K562 (cell line): ENCODE data around the gene PRKAA1. TPM values are rescaled to one million over a fixed set of nuclear protein-coding genes. Genes with fewer than 3 reads are reported as not detected.
A peak's percentile ranks its signal among the peaks of the same experiment; 100 is the strongest.

Experiments used
- BDP1 ChIP-seq: IDR thresholded peaks from 3 replicates; pipeline ENCODE4 v1.6.1; 2011; ENCODE audit not compliant: insufficient read length, insufficient read depth
- CBFA2T2 ChIP-seq: fragments of 450-650 bp; conservative IDR thresholded peaks from 2 replicates; pipeline ENCODE4 v1.6.1; 2017; ENCODE audit warnings: mild to moderate bottlenecking
- CGGBP1 ChIP-seq: fragments of 250-450 bp; sonication (Bioruptor Pico); IDR thresholded peaks from 2 replicates; pipeline ENCODE4 v1.9.0; 2021; ENCODE audit warnings: mild to moderate bottlenecking
- E2F5 ChIP-seq: sonication (generic); formaldehyde crosslinking; IDR thresholded peaks from 2 replicates; pipeline ENCODE4 v1.8.0; 2022; ENCODE audit warnings: mild to moderate bottlenecking, missing genetic modification reagents
- GTF2B ChIP-seq: IDR thresholded peaks from 2 replicates; pipeline ENCODE4 v1.6.1; 2011; ENCODE audit not compliant: insufficient read length; ENCODE audit errors: extremely low read depth
- GTF2E2 ChIP-seq: fragments of 200-800 bp; sonication (Bioruptor generic); IDR thresholded peaks from 2 replicates; pipeline ENCODE4 v1.6.1; 2016; ENCODE audit warnings: missing genetic modification characterization, missing compliant biosample characterization
- HCFC1 ChIP-seq: IDR thresholded peaks from 2 replicates; pipeline ENCODE4 v1.6.1; 2012; ENCODE audit warnings: low read depth, low read length, improper control_type of control experiment
- HMG20B ChIP-seq: fragments of 250-450 bp; sonication (Bioruptor Pico); IDR thresholded peaks from 2 replicates; pipeline ENCODE4 v1.5.0; 2021; ENCODE audit warnings: mild to moderate bottlenecking
- HSF4 ChIP-seq: fragments of 250-450 bp; sonication (Bioruptor Pico); IDR thresholded peaks from 2 replicates; pipeline ENCODE4 v2.1.2; 2022; ENCODE audit warnings: mild to moderate bottlenecking, moderate library complexity, borderline replicate concordance
- ID3 ChIP-seq, 2 experiments: fragments of 250-450 bp in 1 of 2; fragments of 450-650 bp in 1 of 2; sonication (Bioruptor Pico) in 1 of 2; IDR thresholded peaks; 2 replicates each; pipeline versions ENCODE4 v1.6.1 to v1.8.0; 2016 to 2021; ENCODE audit warnings: mild to moderate bottlenecking in 2 of 2, moderate library complexity in 2 of 2, missing compliant biosample characterization in 1 of 2, missing genetic modification characterization in 1 of 2
- MTA3 ChIP-seq: fragments of 450-650 bp; formaldehyde crosslinking; IDR thresholded peaks from 2 replicates; pipeline ENCODE4 v1.6.1; 2017; ENCODE audit warnings: mild to moderate bottlenecking, borderline replicate concordance
- MYNN ChIP-seq, 2 experiments: sonication (generic); formaldehyde crosslinking in 1 of 2; IDR thresholded peaks; 2 replicates each; pipeline versions ENCODE4 v1.5.0 to v1.6.1; 2016 to 2020; ENCODE audit warnings: antibody characterized with exemption in 1 of 2, missing genetic modification reagents in 1 of 2
- NR3C1 ChIP-seq: sonication (generic); formaldehyde crosslinking; IDR thresholded peaks from 2 replicates; pipeline ENCODE4 v1.8.1; 2022; ENCODE audit warnings: missing genetic modification reagents
- PURB ChIP-seq: sonication (generic); formaldehyde crosslinking; IDR thresholded peaks from 2 replicates; pipeline ENCODE4 v1.9.0; 2021; ENCODE audit warnings: low read depth, mild to moderate bottlenecking, missing genetic modification reagents
- SAP30 ChIP-seq: fragments of 200-600 bp; sonication (generic); IDR thresholded peaks from 2 replicates; pipeline ENCODE4 v1.6.1; 2012; ENCODE audit warnings: borderline replicate concordance, low read depth, mild to moderate bottlenecking, moderate library complexity, low read length, control low read depth, inconsistent platforms; ENCODE audit not compliant: insufficient read depth, poor library complexity, severe bottlenecking
- SPI1 ChIP-seq: IDR thresholded peaks from 2 replicates; pipeline ENCODE4 v1.6.1; 2011; ENCODE audit warnings: low read depth, low read length, control low read depth, borderline replicate concordance
- VEZF1 ChIP-seq: fragments of 200-800 bp; sonication (Bioruptor generic); IDR thresholded peaks from 2 replicates; pipeline ENCODE4 v1.6.1; 2017; ENCODE audit warnings: missing genetic modification characterization, missing compliant biosample characterization
- ZFP91 ChIP-seq: sonication (generic); formaldehyde crosslinking; IDR thresholded peaks from 2 replicates; pipeline ENCODE4 v1.8.0; 2022; ENCODE audit warnings: mild to moderate bottlenecking, missing genetic modification reagents
- ZNF121 ChIP-seq: sonication (generic); formaldehyde crosslinking; conservative IDR thresholded peaks from 2 replicates; pipeline ENCODE4 v1.8.0; 2022; ENCODE audit warnings: missing genetic modification reagents
- ZNF224 ChIP-seq: sonication (generic); formaldehyde crosslinking; IDR thresholded peaks from 2 replicates; pipeline ENCODE4 v1.8.0; 2022; ENCODE audit warnings: mild to moderate bottlenecking, missing genetic modification reagents
- ZNF57 ChIP-seq: fragments of 450-650 bp; formaldehyde crosslinking; IDR thresholded peaks from 2 replicates; pipeline ENCODE4 v1.4.0; 2020; ENCODE audit warnings: mild to moderate bottlenecking, moderate library complexity
- ZNF76 ChIP-seq: fragments of 250-450 bp; sonication (Bioruptor Pico); IDR thresholded peaks from 2 replicates; pipeline ENCODE4 v1.4.0; 2020; ENCODE audit warnings: mild to moderate bottlenecking, moderate library complexity, borderline replicate concordance
- ZNF77 ChIP-seq: fragments of 250-450 bp; sonication (Bioruptor Pico); IDR thresholded peaks from 2 replicates; pipeline ENCODE4 v1.5.0; 2020
- polyA plus RNA-seq, 8 experiments: library from polyadenylated mRNA; depleted of rRNA in 4 of 8; stranded (reverse) in 5 of 8; unstranded in 3 of 8; fragments of >200 nt; fragmentation: Nextera tagmentation in 2 of 8; fragmentation: Illumina TruSeq in 1 of 8; extraction: Ambion mirVana in 2 of 8; extraction: Trizol in 1 of 8; gene quantifications; 2 replicates each; pipeline versions ENCODE4 v1.2.1 to v1.2.3, GENCODE V29; 2011 to 2014; ENCODE audit warnings: inconsistent platforms in 1 of 8, missing spikeins in 1 of 8
- total RNA-seq, 7 experiments: library from RNA; depleted of rRNA in 6 of 7; stranded (reverse); fragments of >200 nt in 6 of 7; fragmentation: Illumina TruSeq in 2 of 7; extraction: Trizol in 2 of 7; gene quantifications; 2 replicates each; pipeline versions ENCODE4 v1.2.1 to v1.2.3, GENCODE V29; 2011 to 2021; ENCODE audit warnings: low replicate concordance in 1 of 7

PRKAA1 gene
- total and polyA plus RNA-seq, 9 of the 15 experiments (the other 6 are each of a cell fraction or from before 2014, with no cell fraction given), result 24.5 to 84.0 (median 51.4) TPM

- no peak; the same call in 1 of the 2 replicates for TF ChIP-seq MTA3
- no peak for TF ChIP-seq PURB (CRISPR knock-in tag)
- peak; percentile 92 for TF ChIP-seq SPI1
- no peak for TF ChIP-seq HCFC1
- TF ChIP-seq GTF2E2 (tag), result peak; percentile 76
- TF ChIP-seq ID3 (CRISPR knock-in tag; IDR thresholded peaks at IDR 0.05), result no peak
- TF ChIP-seq ID3 (tag; IDR thresholded peaks at IDR 0.05), result no peak
- no peak for TF ChIP-seq VEZF1
- no peak for TF ChIP-seq ZNF77 (CRISPR knock-in tag)
- no peak for TF ChIP-seq ZFP91
- 0 out of 2 replicates have a peak, but pooled peaks have one; percentile 30 for TF ChIP-seq NR3C1 (CRISPR knock-in tag)
- no peak for TF ChIP-seq ZNF224 (CRISPR knock-in tag)
- TF ChIP-seq HMG20B (CRISPR knock-in tag), result no peak
- no peak for TF ChIP-seq HSF4 (CRISPR knock-in tag)
- TF ChIP-seq BDP1, result no peak
- TF ChIP-seq ZNF57 (CRISPR knock-in tag), result no peak
- no peak for TF ChIP-seq ZNF121 (CRISPR knock-in tag)
- TF ChIP-seq MYNN (IDR thresholded peaks at IDR 0.05), result no peak; the same call in 1 of the 2 replicates
- TF ChIP-seq MYNN (CRISPR knock-in tag; IDR thresholded peaks at IDR 0.05), result no peak
- TF ChIP-seq E2F5, result no peak
- no peak for TF ChIP-seq GTF2B
- TF ChIP-seq CBFA2T2, result no peak
- no peak for TF ChIP-seq ZNF76 (CRISPR knock-in tag)
- TF ChIP-seq CGGBP1, result no peak
- TF ChIP-seq SAP30, result peak; percentile 5
These were observed 732 bp downstream of the PRKAA1 start (continued) for GRCh38 chr5:40797273-40798011.
